HepG2 (cell line): ENCODE measurements around the gene ZNF440. TPM values are rescaled to one million over a fixed set of nuclear protein-coding genes. Genes with fewer than 3 reads are reported as not detected.
A peak's percentile ranks its signal among the peaks of the same experiment; 100 is the strongest.

ENCODE experiments used
- ATAC-seq: fragments of 200-7000 bp; cut with Tn5 transposase; 3 replicates; pipeline ENCODE4 v1.9.1; 2020; ENCODE audit warnings: mild to moderate bottlenecking, moderate library complexity
- BruUV-seq: library from RNA; stranded (reverse); fragments of 400-500 nt; replicated peaks from 2 replicates; lab custom pipeline; 2021; lab: Mats Ljungman, UMichigan
- CTCF ChIA-PET: fragments of 300-600 bp; formaldehyde crosslinking; extraction: SDS; loops from one replicate; lab custom pipeline; 2021; ENCODE audit warnings: low total read pairs, inconsistent platforms, low intra/inter-chr PET ratio; lab: Yijun Ruan, JAX
- POLR2A ChIA-PET: fragments of 350-600 bp; sonication (Branson Sonifier 250); formaldehyde crosslinking; loops from one replicate; lab custom pipeline; 2020; ENCODE audit warnings: antibody characterized with exemption, inconsistent platforms; lab: Yijun Ruan, JAX
- DNase-seq: peaks from one replicate; pipeline ENCODE4 v3.0.0-alpha.2; 2015; ENCODE audit warnings: low spot score
- FAIRE-seq: peaks from 3 replicates; lab custom pipeline; 2011; peaks lifted over from hg19 to GRCh38; lab: Jason Lieb, UNC
- H2AFZ ChIP-seq: one replicate; pipeline ENCODE4 v1.6.1; 2011; ENCODE audit warnings: low read length, inconsistent platforms
- H3K27ac ChIP-seq: fragments of 300-600 bp; 3 replicates; pipeline ENCODE4 v1.8.0; 2011; ENCODE audit warnings: mixed run types, mild to moderate bottlenecking, mixed read lengths, low read length, inconsistent platforms; ENCODE audit not compliant: insufficient read depth; ENCODE audit errors: extremely low read length
- H3K27me3 ChIP-seq, 2 experiments: fragments of 200-600 bp in 1 of 2; 2 replicates in 1 of 2; 3 replicates in 1 of 2; pipeline versions ENCODE4 v1.6.0 to v1.8.0; 2011; ENCODE audit warnings: low read length in 2 of 2, mild to moderate bottlenecking in 2 of 2, moderate library complexity in 2 of 2, inconsistent platforms in 1 of 2; ENCODE audit not compliant: insufficient read depth in 2 of 2, control insufficient read depth in 1 of 2
- H3K36me3 ChIP-seq, 2 experiments: fragments of 200-600 bp in 1 of 2; replicated peaks in 1 of 2; 2 replicates in 1 of 2; 3 replicates in 1 of 2; pipeline versions ENCODE4 v1.5.1 to v1.8.0; 2011; ENCODE audit warnings: low read length in 2 of 2, inconsistent platforms in 1 of 2; ENCODE audit not compliant: insufficient read depth in 2 of 2, control insufficient read depth in 1 of 2
- H3K4me1 ChIP-seq: 2 replicates; pipeline ENCODE4 v1.5.1; 2012; ENCODE audit warnings: low read length, inconsistent platforms; ENCODE audit not compliant: insufficient read depth
- H3K4me2 ChIP-seq: 2 replicates; pipeline ENCODE4 v1.6.0; 2011; ENCODE audit warnings: low read depth, low read length, inconsistent platforms
- H3K4me3 ChIP-seq, 3 experiments: fragments of 200-600 bp in 1 of 3; sonication (generic), shearing (Covaris generic) in 1 of 3; replicated peaks in 1 of 3; 2 replicates each; pipeline ENCODE4 v1.5.1; 2011 to 2016; ENCODE audit warnings: low read length in 3 of 3, inconsistent platforms in 2 of 3, low read depth in 2 of 3, mild to moderate bottlenecking in 2 of 3, control low read depth in 1 of 3, mixed read lengths in 1 of 3; ENCODE audit not compliant: insufficient read depth in 1 of 3
- H3K79me2 ChIP-seq: one replicate; pipeline ENCODE4 v1.6.1; 2011; ENCODE audit warnings: low read length, inconsistent platforms; ENCODE audit not compliant: insufficient read depth
- H3K9ac ChIP-seq: 2 replicates; pipeline ENCODE4 v1.6.0; 2011; ENCODE audit warnings: mild to moderate bottlenecking, low read depth, low read length, inconsistent platforms; ENCODE audit not compliant: insufficient read depth
- H3K9me3 ChIP-seq: 2 replicates; pipeline ENCODE4 v1.5.1; 2012; ENCODE audit warnings: mild to moderate bottlenecking, low read length
- H4K20me1 ChIP-seq: 2 replicates; pipeline ENCODE4 v1.6.0; 2011; ENCODE audit warnings: inconsistent platforms, mild to moderate bottlenecking, low read length, moderate library complexity; ENCODE audit not compliant: insufficient read depth
- ARHGAP35 ChIP-seq: sonication (generic); formaldehyde crosslinking; IDR thresholded peaks from 2 replicates; pipeline ENCODE4 v1.9.0; 2022; ENCODE audit warnings: mild to moderate bottlenecking, inconsistent platforms, moderate library complexity, missing genetic modification reagents, borderline replicate concordance
- ARID5B ChIP-seq: IDR thresholded peaks from 2 replicates; pipeline ENCODE4 v1.4.0; 2020; ENCODE audit warnings: mild to moderate bottlenecking, missing genetic modification reagents
- ELF4 ChIP-seq: sonication (generic); formaldehyde crosslinking; IDR thresholded peaks from 2 replicates; pipeline ENCODE4 v1.5.0; 2020; ENCODE audit warnings: missing genetic modification reagents, mild to moderate bottlenecking, moderate library complexity, borderline replicate concordance
- FOXA3 ChIP-seq: IDR thresholded peaks from 2 replicates; pipeline ENCODE4 v1.6.1; 2016; ENCODE audit warnings: missing genetic modification reagents, missing compliant biosample characterization
- HNRNPL ChIP-seq: fragments of 200-400 bp; formaldehyde crosslinking; IDR thresholded peaks from 2 replicates; pipeline ENCODE4 v1.6.1; 2017; ENCODE audit warnings: mild to moderate bottlenecking, low read depth, low read length
- MXD4 ChIP-seq: IDR thresholded peaks from 2 replicates; pipeline ENCODE4 v1.6.1; 2016; ENCODE audit warnings: mild to moderate bottlenecking, missing biosample characterization, missing genetic modification reagents
- NCOR1 ChIP-seq: fragments of 200-600 bp; sonication (generic); IDR thresholded peaks from 2 replicates; pipeline ENCODE4 v1.7.0; 2017; ENCODE audit warnings: antibody characterized with exemption, low read length, borderline replicate concordance
- NRL ChIP-seq: sonication (generic); formaldehyde crosslinking; IDR thresholded peaks from 2 replicates; pipeline ENCODE4 v1.5.0; 2020; ENCODE audit warnings: missing genetic modification reagents, mild to moderate bottlenecking, moderate library complexity, borderline replicate concordance
- RAD21 ChIP-seq: fragments of 450-650 bp; formaldehyde crosslinking; IDR thresholded peaks from 2 replicates; pipeline ENCODE4 v1.5.0; 2020; ENCODE audit warnings: mild to moderate bottlenecking
- SAP130 ChIP-seq: IDR thresholded peaks from 2 replicates; pipeline ENCODE4 v1.6.1; 2016; ENCODE audit warnings: low read depth
- ZBTB21 ChIP-seq: sonication (generic); formaldehyde crosslinking; IDR thresholded peaks from 2 replicates; pipeline ENCODE4 v1.4.0; 2020; ENCODE audit warnings: missing genetic modification reagents
- ZFP37 ChIP-seq: sonication (generic); formaldehyde crosslinking; IDR thresholded peaks from 2 replicates; pipeline ENCODE4 v1.4.0; 2020; ENCODE audit warnings: missing genetic modification reagents, borderline replicate concordance
- ZNF496 ChIP-seq: sonication (generic); formaldehyde crosslinking; IDR thresholded peaks from 2 replicates; pipeline ENCODE4 v1.8.1; 2023; ENCODE audit warnings: mild to moderate bottlenecking, moderate library complexity, missing genetic modification reagents; ENCODE audit not compliant: insufficient replicate concordance
- ZNF75D ChIP-seq: sonication (generic); formaldehyde crosslinking; IDR thresholded peaks from 2 replicates; pipeline ENCODE4 v1.8.1; 2023; ENCODE audit warnings: missing genetic modification reagents, mild to moderate bottlenecking, borderline replicate concordance
- ZSCAN25 ChIP-seq: sonication (generic); formaldehyde crosslinking; IDR thresholded peaks from 2 replicates; pipeline ENCODE4 v1.8.0; 2022; ENCODE audit warnings: mild to moderate bottlenecking, missing genetic modification reagents
- WGBS: methylation state at CpG from one replicate; pipeline ENCODE4 v1.1.6; 2017; ENCODE audit warnings: low lambda C conversion rate; 5-methylcytosine and 5-hydroxymethylcytosine counted together
- in situ Hi-C: cut with HindIII; loops from 2 replicates; pipeline ENCODE4 v1.10.0; 2017; ENCODE audit warnings: low pct_unique_long_range_greater_than_20kb; ENCODE audit not compliant: extremely low pct_ligation_motif_present
- intact Hi-C: fragments of 100-400 bp; cut with micrococcal nuclease; formaldehyde crosslinking; loops from one replicate; pipeline ENCODE4 v1.10.0; 2022; ENCODE audit not compliant: unreplicated experiment
- polyA plus RNA-seq, 8 experiments: library from polyadenylated mRNA; depleted of rRNA in 3 of 8; stranded (reverse) in 7 of 8; unstranded in 1 of 8; fragments of >200 nt; fragmentation: Illumina TruSeq in 4 of 8; extraction: Trizol in 4 of 8; gene quantifications; 2 replicates each; pipeline versions ENCODE4 v1.2.1 to v1.2.3, GENCODE V29; 2011 to 2016; ENCODE audit warnings: low read depth in 4 of 8, missing spikeins in 1 of 8, mixed read lengths in 1 of 8; ENCODE audit not compliant: insufficient read depth in 1 of 8
- total RNA-seq, 5 experiments: library from RNA; depleted of rRNA; stranded (reverse); fragments of >200 nt; fragmentation: Illumina TruSeq; extraction: Trizol; gene quantifications; 2 replicates each; pipeline ENCODE4 v1.2.3, GENCODE V29; 2016; ENCODE audit warnings: low read depth in 1 of 5
- TF ChIP-seq, protein P1 (sequence below): IDR thresholded peaks from 2 replicates; pipeline ENCODE4 v1.6.1; 2016; ENCODE audit warnings: mild to moderate bottlenecking, missing biosample characterization, missing genetic modification reagents

ZNF440 gene
- total and polyA plus RNA-seq, 2 of the 13 experiments (the other 11 are each of a cell fraction or from before 2014, with no cell fraction given): 2.7 to 12.4 TPM

DNA sequence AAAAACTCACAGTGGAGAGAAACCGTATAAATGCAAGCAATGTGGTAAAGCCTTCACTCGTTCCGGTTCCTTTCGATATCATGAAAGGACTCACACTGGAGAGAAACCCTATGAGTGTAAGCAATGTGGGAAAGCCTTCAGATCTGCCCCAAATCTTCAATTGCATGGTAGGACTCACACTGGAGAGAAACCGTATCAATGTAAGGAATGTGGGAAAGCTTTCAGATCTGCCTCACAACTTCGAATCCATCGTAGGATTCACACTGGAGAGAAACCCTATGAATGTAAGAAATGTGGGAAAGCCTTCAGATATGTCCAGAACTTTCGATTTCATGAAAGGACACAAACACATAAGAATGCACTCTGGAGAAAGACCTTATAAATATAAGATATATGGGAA lies 54.1 kb downstream of the ZNF440 start:
- H3K4me2 ChIP-seq: no peak overlapping the region
- no peaks in the 10 kb centered on the region for H3K79me2 ChIP-seq
- BruUV-seq: no TSS peak
- no peak overlapping the region for H3K4me3 ChIP-seq
- intact Hi-C loops (no loop called here), in situ Hi-C loops (no loop called here)
- no peaks in the 10 kb centered on the region for H4K20me1 ChIP-seq
- no peak for FAIRE-seq
- no peaks in the 10 kb centered on the region for H3K27me3 ChIP-seq
- 82% methylated on average over 8 of the region's 8 CpGs for WGBS
- ATAC-seq: no peak
- no peak for TF ChIP-seq ARHGAP35 (CRISPR knock-in tag)
- TF ChIP-seq ZSCAN25: no peak
- 0 out of 2 replicates have a peak, but pooled peaks have one; percentile 4 for TF ChIP-seq SAP130 (CRISPR knock-in tag)
- no peak for TF ChIP-seq RAD21
- TF ChIP-seq ZNF75D (CRISPR knock-in tag): 0 out of 2 replicates have a peak, but pooled peaks have one; percentile 46
- TF ChIP-seq, all 625 proteins: peak for 2
- Histone ChIP-seq H2AFZ (no peak overlapping the region), H3K9ac (no peak overlapping the region), H3K4me1 (peaks cover 28% of the 10 kb centered on the region), H3K27ac (peak overlapping the region; percentile 43), H3K9me3 (no peaks in the 10 kb centered on the region), H3K36me3 (peaks cover 0 to 9% of the 10 kb centered on the region in 2 experiments; a peak in 3 of 5 replicates)
- CTCF ChIA-PET: no interaction called here
- POLR2A ChIA-PET: no interaction called here
- no peak for DNase-seq

DNA sequence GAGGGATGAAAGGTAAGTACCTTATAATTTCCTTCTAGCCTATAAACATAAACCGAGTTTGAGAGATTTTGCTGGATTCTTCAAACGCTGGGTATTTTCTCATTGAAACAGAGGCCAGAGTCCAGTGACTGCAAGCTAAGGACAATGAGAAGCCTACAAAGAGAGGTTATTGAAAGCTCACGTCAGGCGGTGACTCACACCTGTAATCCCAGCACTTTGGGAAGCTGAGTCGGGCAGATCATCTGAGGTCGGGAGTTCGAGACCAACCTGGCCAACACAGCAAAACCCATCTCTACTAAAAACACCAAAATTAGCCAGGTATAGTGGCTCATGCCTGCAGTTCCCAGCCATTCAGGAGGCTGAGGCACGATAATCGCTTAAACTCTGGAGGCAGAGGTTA lies 58.6 kb downstream of the ZNF440 start:
- Histone ChIP-seq H3K27ac (peak overlapping the region; percentile 15), H3K4me2 (peak overlapping the region; percentile 29; the same call in 1 of the 2 replicates), H3K79me2 (no peaks in the 10 kb centered on the region), H3K36me3 (peaks cover 0 to 9% of the 10 kb centered on the region in 2 experiments; a peak in 3 of 5 replicates), H3K9me3 (no peaks in the 10 kb centered on the region), H3K27me3 (no peaks in the 10 kb centered on the region), H3K4me1 (peaks cover 23% of the 10 kb centered on the region), H2AFZ (no peak overlapping the region), H4K20me1 (no peaks in the 10 kb centered on the region), H3K9ac (no peak overlapping the region), H3K4me3 (no peak overlapping the region)
- intact Hi-C loops: no loop called here
- POLR2A ChIA-PET: no interaction called here
- 27% methylated on average over 9 of the region's 9 CpGs for WGBS
- peak; percentile 32; the same call in 1 of the 3 replicates for ATAC-seq
- no TSS peak for BruUV-seq
- FAIRE-seq: no peak
- in situ Hi-C loops: no loop called here
- peak; percentile 53 for DNase-seq
- CTCF ChIA-PET: no interaction called here
- TF ChIP-seq ELF4 (CRISPR knock-in tag) (0 out of 2 replicates have a peak, but pooled peaks have one; percentile 39), ZBTB21 (no peak), ZNF496 (CRISPR knock-in tag) (no peak), MXD4 (CRISPR knock-in tag) (no peak), ARID5B (peak; percentile 32; the same call in 1 of the 2 replicates), HNRNPL (no peak), NRL (no peak), NCOR1 (peak; percentile 33; the same call in 1 of the 2 replicates), FOXA3 (peak; percentile 14; the same call in 1 of the 2 replicates), ZFP37 (no peak)
- TF ChIP-seq, protein P1, sequence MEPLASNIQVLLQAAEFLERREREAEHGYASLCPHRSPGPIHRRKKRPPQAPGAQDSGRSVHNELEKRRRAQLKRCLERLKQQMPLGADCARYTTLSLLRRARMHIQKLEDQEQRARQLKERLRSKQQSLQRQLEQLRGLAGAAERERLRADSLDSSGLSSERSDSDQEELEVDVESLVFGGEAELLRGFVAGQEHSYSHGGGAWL (CRISPR knock-in tag): no peak
